HepG2 (cell line): Measurements from ENCODE around the gene PLK4. TPM values are rescaled to one million over a fixed set of nuclear protein-coding genes. Genes with fewer than 3 reads are reported as not detected.

Source experiments
- CHD4 ChIP-seq: fragments of 200-600 bp; sonication (generic); IDR thresholded peaks from 2 replicates; pipeline ENCODE4 v1.7.0; 2017; ENCODE audit warnings: mild to moderate bottlenecking, low read length, borderline replicate concordance
- FUBP1 ChIP-seq: sonication (generic); formaldehyde crosslinking; IDR thresholded peaks from 2 replicates; pipeline ENCODE4 v1.5.1; 2020; ENCODE audit warnings: missing genetic modification reagents, mild to moderate bottlenecking, borderline replicate concordance
- HCFC1 ChIP-seq: fragments of 150-350 bp; IDR thresholded peaks from 2 replicates; pipeline ENCODE4 v1.6.1; 2014; ENCODE audit warnings: low read depth, low read length
- NAIF1 ChIP-seq: sonication (generic); formaldehyde crosslinking; IDR thresholded peaks from 2 replicates; pipeline ENCODE4 v1.5.0; 2020; ENCODE audit warnings: mild to moderate bottlenecking, missing genetic modification reagents, borderline replicate concordance
- NFRKB ChIP-seq: fragments of 450-650 bp; IDR thresholded peaks from 2 replicates; pipeline ENCODE4 v1.6.1; 2017
- PHF8 ChIP-seq: sonication (generic); formaldehyde crosslinking; IDR thresholded peaks from 2 replicates; pipeline ENCODE4 v1.5.0; 2020; ENCODE audit warnings: missing genetic modification reagents
- SMAD1 ChIP-seq: sonication (generic); formaldehyde crosslinking; IDR thresholded peaks from 2 replicates; pipeline ENCODE4 v1.4.0; 2020; ENCODE audit warnings: missing genetic modification reagents, low read depth, mild to moderate bottlenecking, borderline replicate concordance
- TCF12 ChIP-seq, 2 experiments: fragments of 450-650 bp in 1 of 2; sonication (generic) in 1 of 2; formaldehyde crosslinking in 1 of 2; IDR thresholded peaks; 2 replicates each; pipeline versions ENCODE4 v1.6.1 to v1.8.0; 2017 to 2022; ENCODE audit warnings: antibody characterized with exemption in 1 of 2, mild to moderate bottlenecking in 1 of 2, missing genetic modification reagents in 1 of 2, moderate library complexity in 1 of 2
- TFDP2 ChIP-seq: sonication (generic); formaldehyde crosslinking; IDR thresholded peaks from 2 replicates; pipeline ENCODE4 v1.4.0; 2020; ENCODE audit warnings: missing genetic modification reagents
- YEATS2 ChIP-seq: sonication (generic); formaldehyde crosslinking; IDR thresholded peaks from 2 replicates; pipeline ENCODE4 v1.4.0; 2020; ENCODE audit warnings: missing genetic modification reagents, borderline replicate concordance
- ZGPAT ChIP-seq: IDR thresholded peaks from 2 replicates; pipeline ENCODE4 v1.6.1; 2016; ENCODE audit warnings: mild to moderate bottlenecking
- ZMYM2 ChIP-seq: sonication (generic); formaldehyde crosslinking; IDR thresholded peaks from 2 replicates; pipeline ENCODE4 v1.8.0; 2022; ENCODE audit warnings: mild to moderate bottlenecking, missing genetic modification reagents
- ZNF318 ChIP-seq: sonication (generic); formaldehyde crosslinking; IDR thresholded peaks from 2 replicates; pipeline ENCODE4 v1.4.0; 2020; ENCODE audit warnings: mild to moderate bottlenecking, missing genetic modification reagents
- ZNF496 ChIP-seq: sonication (generic); formaldehyde crosslinking; IDR thresholded peaks from 2 replicates; pipeline ENCODE4 v1.8.1; 2023; ENCODE audit warnings: mild to moderate bottlenecking, moderate library complexity, missing genetic modification reagents; ENCODE audit not compliant: insufficient replicate concordance
- ZNF7 ChIP-seq: IDR thresholded peaks from 2 replicates; pipeline ENCODE4 v1.6.1; 2016; ENCODE audit warnings: missing biosample characterization, missing genetic modification reagents
- polyA plus RNA-seq, 8 experiments: library from polyadenylated mRNA; depleted of rRNA in 3 of 8; stranded (reverse) in 7 of 8; unstranded in 1 of 8; fragments of >200 nt; fragmentation: Illumina TruSeq in 4 of 8; extraction: Trizol in 4 of 8; gene quantifications; 2 replicates each; pipeline versions ENCODE4 v1.2.1 to v1.2.3, GENCODE V29; 2011 to 2016; ENCODE audit warnings: low read depth in 4 of 8, missing spikeins in 1 of 8, mixed read lengths in 1 of 8; ENCODE audit not compliant: insufficient read depth in 1 of 8
- total RNA-seq, 5 experiments: library from RNA; depleted of rRNA; stranded (reverse); fragments of >200 nt; fragmentation: Illumina TruSeq; extraction: Trizol; gene quantifications; 2 replicates each; pipeline ENCODE4 v1.2.3, GENCODE V29; 2016; ENCODE audit warnings: low read depth in 1 of 5

The PLK4 gene
- total and polyA plus RNA-seq, 2 of the 13 experiments (the other 11 are each of a cell fraction or from before 2014, with no cell fraction given) = 22.4 to 46.1 TPM

GRCh38 chr4:127880763-127881562, at the start of gene PLK4 (continued):
- TF ChIP-seq NAIF1 (CRISPR knock-in tag) (peak; percentile 78; the same call in 1 of the 2 replicates), ZNF7 (CRISPR knock-in tag) (no peak), SMAD1 (CRISPR knock-in tag) (no peak), NFRKB (0 out of 2 replicates have a peak, but pooled peaks have one; percentile 61), PHF8 (CRISPR knock-in tag) (peak; percentile 99), ZNF318 (CRISPR knock-in tag) (no peak), ZGPAT (0 out of 2 replicates have a peak, but pooled peaks have one; percentile 62), ZMYM2 (CRISPR knock-in tag) (peak; percentile 74; the same call in 1 of the 2 replicates), YEATS2 (CRISPR knock-in tag) (peak; percentile 70), TCF12 (IDR thresholded peaks at IDR 0.05) (no peak), TCF12 (CRISPR knock-in tag; IDR thresholded peaks at IDR 0.05) (0 out of 2 replicates have a peak, but pooled peaks have one; percentile 24), ZNF496 (no peak), HCFC1 (peak; percentile 36; the same call in 1 of the 2 replicates), TFDP2 (CRISPR knock-in tag) (peak; percentile 99), FUBP1 (no peak), CHD4 (no peak)
